Sigmoid colon (tissue), 7 donors: ENCODE measurements around the gene TRIO. TPM values are rescaled to one million over a fixed set of nuclear protein-coding genes. Genes with fewer than 3 reads are reported as not detected.

Source experiments
- DNase-seq: peaks from one replicate; pipeline ENCODE4 v3.0.0-alpha.2; 2019
- H3K27ac ChIP-seq, 4 donors: fragments of 200-600 bp; sonication (generic); one replicate each; pipeline ENCODE4 v1.5.1; 2016 to 2019; ENCODE audit warnings: mild to moderate bottlenecking in 1 of 4
- H3K27me3 ChIP-seq, 3 donors: fragments of 200-600 bp; sonication (generic); one replicate each; pipeline ENCODE4 v1.5.1; 2019; ENCODE audit warnings: mild to moderate bottlenecking in 1 of 3
- H3K36me3 ChIP-seq, 4 donors: fragments of 200-600 bp; sonication (generic); one replicate each; pipeline ENCODE4 v1.5.1; 2016 to 2019
- H3K4me1 ChIP-seq, 4 donors: fragments of 200-600 bp; sonication (generic); one replicate each; pipeline ENCODE4 v1.5.1; 2017 to 2019
- H3K4me3 ChIP-seq, 4 donors: fragments of 200-600 bp; sonication (generic); one replicate each; pipeline ENCODE4 v1.5.1; 2017 to 2019; ENCODE audit warnings: mild to moderate bottlenecking in 2 of 4, moderate library complexity in 1 of 4
- H3K9me3 ChIP-seq, 4 donors: fragments of 200-600 bp in 3 of 4; sonication (generic) in 3 of 4; one replicate each; pipeline versions ENCODE4 v1.5.1 to v1.6.1; 2013 to 2019
- EP300 ChIP-seq, 4 donors: sonication (generic); formaldehyde crosslinking; IDR thresholded peaks; one replicate each; pipeline ENCODE4 v1.6.1; 2017; ENCODE audit warnings: antibody characterized with exemption in 4 of 4
- POLR2A ChIP-seq, 2 donors: fragments of 450-650 bp; IDR thresholded peaks; one replicate each; pipeline ENCODE4 v1.6.1; 2016; ENCODE audit warnings: antibody characterized with exemption in 2 of 2, mild to moderate bottlenecking in 2 of 2, moderate library complexity in 2 of 2
- POLR2AphosphoS5 ChIP-seq, 4 donors: sonication (generic); formaldehyde crosslinking; IDR thresholded peaks; one replicate each; pipeline ENCODE4 v1.6.1; 2017; ENCODE audit warnings: antibody characterized with exemption in 4 of 4
- WGBS, 2 donors: extraction: QIAGEN DNeasy Blood & Tissue Kit; methylation state at CpG; one replicate each; pipeline ENCODE4 v1.1.7; 2013; 5-methylcytosine and 5-hydroxymethylcytosine counted together
- intact Hi-C: fragments of 100-400 bp; cut with DNase I; formaldehyde crosslinking; loops from one replicate; pipeline ENCODE4 v1.15.1; 2023
- polyA plus RNA-seq, 3 donors: library from polyadenylated mRNA; stranded (reverse); fragments of 200-250 nt; gene quantifications; one replicate each; pipeline ENCODE4 v1.2.3, GENCODE V29; 2013
- total RNA-seq, 4 donors: library from RNA; depleted of rRNA; stranded (reverse); fragments of >200 nt; gene quantifications; one replicate each; pipeline ENCODE4 v1.1.0, GENCODE V29; 2016
- TF ChIP-seq, protein P1 (sequence below), 4 experiments: fragments of 450-650 bp in 3 of 4; fragments of 200-600 bp in 1 of 4; IDR thresholded peaks; one replicate each; pipeline ENCODE4 v1.5.1; 2016 to 2019; ENCODE audit warnings: antibody characterized with exemption in 4 of 4, mild to moderate bottlenecking in 3 of 4, moderate library complexity in 2 of 4
- donor health status: healthy with polysubstance abuse.
- donor health status: Bipolar disorder and iron deficiency.
- donor health status: healthy.

The TRIO gene
- total and polyA plus RNA-seq, 7 donors, result 34.8 to 300 (median 119) TPM

DNA sequence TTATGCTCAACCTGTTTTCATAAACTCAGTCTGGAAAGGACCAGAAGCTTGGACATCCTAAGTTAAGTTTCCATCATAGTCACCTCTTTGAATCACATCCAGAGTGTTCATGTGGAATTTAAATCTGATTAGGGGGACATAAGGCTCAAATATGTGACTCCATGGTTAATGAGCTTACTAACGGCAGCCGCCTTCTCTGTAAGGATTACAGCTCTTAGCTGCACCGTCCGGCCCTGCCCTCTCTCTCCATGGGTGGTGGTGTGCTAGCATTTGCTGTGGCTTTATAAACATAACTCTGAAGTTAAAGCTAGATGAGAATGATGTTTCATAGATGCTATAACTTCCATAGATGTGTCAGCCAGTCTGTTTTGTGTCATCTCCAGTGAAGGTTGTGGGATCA, 156.5 kb downstream of the TRIO start:
- no peak for DNase-seq
- H3K9me3 ChIP-seq, result no peaks in the 10 kb centered on the region
- peaks cover 0 to 18% (median 7%) of the 10 kb centered on the region in 4 donors for H3K4me1 ChIP-seq
- no peaks in the 10 kb centered on the region for H3K27me3 ChIP-seq
- H3K4me3 ChIP-seq, result no peak overlapping the region
- no peak for TF ChIP-seq POLR2AphosphoS5 (IDR thresholded peaks at IDR 0.05)
- TF ChIP-seq, protein P1, sequence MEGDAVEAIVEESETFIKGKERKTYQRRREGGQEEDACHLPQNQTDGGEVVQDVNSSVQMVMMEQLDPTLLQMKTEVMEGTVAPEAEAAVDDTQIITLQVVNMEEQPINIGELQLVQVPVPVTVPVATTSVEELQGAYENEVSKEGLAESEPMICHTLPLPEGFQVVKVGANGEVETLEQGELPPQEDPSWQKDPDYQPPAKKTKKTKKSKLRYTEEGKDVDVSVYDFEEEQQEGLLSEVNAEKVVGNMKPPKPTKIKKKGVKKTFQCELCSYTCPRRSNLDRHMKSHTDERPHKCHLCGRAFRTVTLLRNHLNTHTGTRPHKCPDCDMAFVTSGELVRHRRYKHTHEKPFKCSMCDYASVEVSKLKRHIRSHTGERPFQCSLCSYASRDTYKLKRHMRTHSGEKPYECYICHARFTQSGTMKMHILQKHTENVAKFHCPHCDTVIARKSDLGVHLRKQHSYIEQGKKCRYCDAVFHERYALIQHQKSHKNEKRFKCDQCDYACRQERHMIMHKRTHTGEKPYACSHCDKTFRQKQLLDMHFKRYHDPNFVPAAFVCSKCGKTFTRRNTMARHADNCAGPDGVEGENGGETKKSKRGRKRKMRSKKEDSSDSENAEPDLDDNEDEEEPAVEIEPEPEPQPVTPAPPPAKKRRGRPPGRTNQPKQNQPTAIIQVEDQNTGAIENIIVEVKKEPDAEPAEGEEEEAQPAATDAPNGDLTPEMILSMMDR (IDR thresholded peaks at IDR 0.05), result no peak
- H3K27ac ChIP-seq, result no peak overlapping the region
- intact Hi-C loops, result no loop called here
- peaks cover 0 to 61% (median 10%) of the 10 kb centered on the region in 4 donors for H3K36me3 ChIP-seq
- WGBS, 2 donors, result 89 to 92% methylated on average over 4 of the region's 4 CpGs

DNA sequence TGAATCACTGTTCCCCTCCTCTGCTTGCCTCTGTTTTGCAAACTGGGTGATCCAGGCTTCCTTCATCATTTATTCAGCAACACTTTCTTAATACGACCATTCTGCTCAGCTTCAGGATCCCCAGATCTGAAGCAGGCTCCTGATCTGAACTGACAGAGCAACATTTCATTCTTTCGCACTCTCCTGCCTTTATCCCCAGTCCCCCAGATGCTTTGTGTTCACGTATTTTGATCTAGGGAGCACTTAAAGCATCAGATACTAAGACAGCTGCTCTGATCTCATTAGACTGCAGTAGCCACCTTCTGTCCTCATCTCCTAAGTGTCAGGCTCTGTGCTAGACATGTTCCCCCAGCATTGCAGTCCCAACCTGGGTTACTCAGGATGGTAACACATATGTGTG, 158.0 kb downstream of the TRIO start:
- intact Hi-C loops, result no loop called here
- H3K27ac ChIP-seq, result no peak overlapping the region
- peaks cover 0 to 60% (median 6%) of the 10 kb centered on the region in 4 donors for H3K36me3 ChIP-seq
- H3K9me3 ChIP-seq, result no peaks in the 10 kb centered on the region
- no peak for TF ChIP-seq POLR2AphosphoS5 (IDR thresholded peaks at IDR 0.05)
- TF ChIP-seq EP300 (IDR thresholded peaks at IDR 0.05), result no peak
- no peak for TF ChIP-seq POLR2A (IDR thresholded peaks at IDR 0.05)
- TF ChIP-seq, protein P1 (IDR thresholded peaks at IDR 0.05), result no peak
- H3K27me3 ChIP-seq, result no peaks in the 10 kb centered on the region
- peaks cover 0 to 23% (median 12%) of the 10 kb centered on the region in 4 donors for H3K4me1 ChIP-seq
- 93 to 94% methylated on average over 3 of the region's 3 CpGs for WGBS, 2 donors
- DNase-seq, result no peak
- H3K4me3 ChIP-seq, result no peak overlapping the region

DNA sequence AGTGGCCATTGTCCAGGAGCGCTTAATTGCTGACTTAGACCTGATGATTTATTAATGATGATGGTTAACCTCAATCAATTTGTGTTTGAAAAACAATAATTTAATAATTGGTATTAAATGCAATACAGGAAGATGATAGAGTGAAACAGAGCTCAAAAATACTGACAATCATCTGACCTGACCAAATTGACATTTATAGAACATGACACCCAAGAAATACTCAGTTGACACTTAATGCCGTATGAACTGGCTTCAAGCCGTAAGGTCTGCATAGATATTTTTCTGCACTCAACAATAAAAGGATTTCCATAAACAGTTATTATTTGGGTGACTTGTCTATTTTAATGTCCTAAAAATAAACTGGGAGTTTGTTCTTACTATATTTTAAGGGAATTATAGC, 159.2 kb downstream of the TRIO start:
- Histone ChIP-seq H3K9me3 (no peaks in the 10 kb centered on the region), H3K4me3 (no peak overlapping the region), H3K27ac (no peak overlapping the region), H3K27me3 (no peaks in the 10 kb centered on the region), H3K4me1 (peaks cover 0 to 23% (median 15%) of the 10 kb centered on the region in 4 donors), H3K36me3 (peaks cover 0 to 62% (median 3%) of the 10 kb centered on the region in 4 donors)
- intact Hi-C loops, result no loop called here
- no peak for DNase-seq
- TF ChIP-seq POLR2AphosphoS5 (IDR thresholded peaks at IDR 0.05) (no peak), EP300 (IDR thresholded peaks at IDR 0.05) (no peak), POLR2A (IDR thresholded peaks at IDR 0.05) (no peak)
- TF ChIP-seq, protein P1 (IDR thresholded peaks at IDR 0.05), result no peak
- WGBS, 2 donors, result 96 to 98% methylated on average over 3 of the region's 3 CpGs

DNA sequence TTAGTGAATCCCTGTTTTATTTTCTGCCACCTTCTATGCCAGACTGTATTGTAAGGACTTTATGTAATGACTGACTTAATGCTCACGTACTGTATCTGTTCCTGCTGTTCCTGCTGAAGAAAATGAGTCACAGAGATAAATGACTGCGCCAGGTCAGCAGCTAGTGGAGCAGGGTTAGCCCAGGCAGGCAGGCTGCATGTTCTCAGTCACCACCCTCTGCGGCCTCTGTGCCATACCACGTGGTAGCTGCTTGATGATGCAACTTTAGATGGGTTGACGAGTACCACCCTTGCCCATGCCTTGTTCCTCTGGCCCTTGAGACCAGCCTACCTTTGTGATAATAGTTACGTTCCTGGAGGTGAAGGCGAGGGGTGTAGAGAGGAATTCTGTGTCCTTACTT, 161.9 kb downstream of the TRIO start:
- 74 to 84% methylated on average over 7 of the region's 7 CpGs for WGBS, 2 donors
- H3K27ac ChIP-seq, result peak overlapping the region in 2 of 4 donors; percentile 16 to 23
- H3K4me3 ChIP-seq, result no peak overlapping the region
- H3K4me1 ChIP-seq, result peaks cover 0 to 23% (median 14%) of the 10 kb centered on the region in 4 donors
- H3K9me3 ChIP-seq, result no peaks in the 10 kb centered on the region
- H3K36me3 ChIP-seq, result peaks cover 0 to 43% (median 6%) of the 10 kb centered on the region in 4 donors
- intact Hi-C loops, result no loop called here
- no peaks in the 10 kb centered on the region for H3K27me3 ChIP-seq
- DNase-seq, result no peak
- no peak for TF ChIP-seq EP300 (IDR thresholded peaks at IDR 0.05)

DNA sequence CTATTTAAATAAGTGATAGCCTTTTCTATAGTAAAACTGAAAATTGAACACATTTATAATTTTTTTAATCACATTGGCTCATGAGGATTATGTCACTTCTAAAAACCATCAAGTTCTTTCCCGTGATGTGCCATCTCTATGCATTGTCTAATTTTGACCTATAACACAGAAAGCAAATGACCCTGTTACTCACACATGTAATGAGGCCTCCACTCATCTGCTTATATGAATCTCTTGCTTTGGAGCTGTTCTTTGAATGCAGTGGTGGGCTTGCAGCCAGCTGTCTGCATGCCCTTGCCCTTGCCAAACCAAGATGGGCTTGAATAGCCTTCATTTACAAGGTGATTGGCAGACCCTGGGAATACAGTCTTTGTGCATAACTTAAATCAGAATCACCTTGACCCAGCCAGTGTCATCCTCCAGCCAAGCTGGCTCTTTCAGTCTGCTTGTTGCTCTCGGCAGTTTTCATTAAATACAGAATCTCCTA, 163.2 kb downstream of the TRIO start:
- no peak overlapping the region for H3K27ac ChIP-seq
- H3K36me3 ChIP-seq, result peaks cover 0 to 47% (median 9%) of the 10 kb centered on the region in 4 donors
- TF ChIP-seq EP300 (IDR thresholded peaks at IDR 0.05) (no peak), POLR2AphosphoS5 (IDR thresholded peaks at IDR 0.05) (no peak), POLR2A (IDR thresholded peaks at IDR 0.05) (no peak)
- TF ChIP-seq, protein P1 (IDR thresholded peaks at IDR 0.05), result no peak
- DNase-seq, result no peak
- H3K4me1 ChIP-seq, result peaks cover 0 to 23% (median 14%) of the 10 kb centered on the region in 4 donors
- H3K9me3 ChIP-seq, result no peaks in the 10 kb centered on the region
- no peak overlapping the region for H3K4me3 ChIP-seq
- WGBS, 2 donors, result 88 to 90% methylated on average over 2 of the region's 2 CpGs
- intact Hi-C loops, result no loop called here
- no peaks in the 10 kb centered on the region for H3K27me3 ChIP-seq
